Thyroid gland (tissue), 4 donors: ENCODE measurements around the gene LAMTOR4.

Experiments
- CTCF ChIP-seq, 6 experiments: fragments of 200-600 bp in 3 of 6; fragments of 450-650 bp in 3 of 6; sonication (generic) in 3 of 6; IDR thresholded peaks; one replicate each; pipeline ENCODE4 v1.5.1; 2016 to 2019; ENCODE audit warnings: antibody characterized with exemption in 6 of 6, mild to moderate bottlenecking in 2 of 6, inconsistent platforms in 1 of 6, moderate library complexity in 1 of 6
- POLR2A ChIP-seq, 2 donors: fragments of 450-650 bp; IDR thresholded peaks; one replicate each; pipeline ENCODE4 v1.6.1; 2017; ENCODE audit warnings: antibody characterized with exemption in 2 of 2, mild to moderate bottlenecking in 2 of 2, moderate library complexity in 1 of 2

- no peak for TF ChIP-seq CTCF (IDR thresholded peaks at IDR 0.05)
- TF ChIP-seq POLR2A (IDR thresholded peaks at IDR 0.05) = no peak
Observed at GRCh38 chr7:100173806-100174495, 25.2 kb downstream of the LAMTOR4 start.
